Endothelial cell of umbilical vein (primary cell): Measurements from ENCODE around the gene N4BP2L1. TPM values are rescaled to one million over a fixed set of nuclear protein-coding genes. Genes with fewer than 3 reads are reported as not detected.

Experiments
- BruUV-seq: library from RNA; stranded (reverse); fragments of 400-500 nt; replicated peaks from 2 replicates; lab custom pipeline; 2021; lab: Mats Ljungman, UMichigan
- CTCF ChIA-PET: fragments of 300-600, 350-600 bp; sonication (Branson Sonifier 250); formaldehyde crosslinking; loops from one replicate; lab custom pipeline; 2021; ENCODE audit warnings: antibody characterized with exemption, inconsistent platforms; lab: Charles Lee
- POLR2A ChIA-PET: fragments of 300-600, 350-600 bp; sonication (Branson Sonifier 250); formaldehyde crosslinking; loops from one replicate; lab custom pipeline; 2021; ENCODE audit warnings: antibody characterized with exemption, inconsistent platforms; lab: Charles Lee
- DNase-seq: peaks from one replicate; pipeline ENCODE4 v3.0.0-alpha.2; 2011; ENCODE audit warnings: low read depth, low spot score
- FAIRE-seq: peaks from 2 replicates; lab custom pipeline; 2011; peaks lifted over from hg19 to GRCh38; lab: Jason Lieb, UNC
- H2AFZ ChIP-seq: 2 replicates; pipeline ENCODE4 v1.6.0; 2012; ENCODE audit warnings: low read depth, low read length, control low read depth, inconsistent platforms
- H3K27ac ChIP-seq: 2 replicates; pipeline ENCODE4 v1.5.1; 2011; ENCODE audit warnings: low read depth, mild to moderate bottlenecking, control low read depth, low read length, moderate library complexity; ENCODE audit not compliant: insufficient read depth
- H3K27me3 ChIP-seq, 2 experiments: 2 replicates each; pipeline versions ENCODE4 v1.6.0 to v1.6.1; 2011; ENCODE audit warnings: low read length in 2 of 2, mixed read lengths in 1 of 2; ENCODE audit not compliant: control insufficient read depth in 2 of 2, insufficient read depth in 2 of 2
- H3K36me3 ChIP-seq, 2 experiments: 2 replicates in 1 of 2; 3 replicates in 1 of 2; pipeline ENCODE4 v1.5.1; 2011; ENCODE audit warnings: low read length in 2 of 2, mild to moderate bottlenecking in 1 of 2, moderate library complexity in 1 of 2; ENCODE audit not compliant: control insufficient read depth in 2 of 2, insufficient read depth in 2 of 2; ENCODE audit errors: extremely low read depth in 1 of 2
- H3K4me1 ChIP-seq: 3 replicates; pipeline ENCODE4 v1.5.1; 2011; ENCODE audit warnings: mild to moderate bottlenecking, low read length; ENCODE audit not compliant: control insufficient read depth, insufficient read depth; ENCODE audit errors: extremely low read depth
- H3K4me2 ChIP-seq: 2 replicates; pipeline ENCODE4 v1.6.1; 2011; ENCODE audit warnings: low read length, control low read depth, mixed read lengths; ENCODE audit not compliant: insufficient read depth
- H3K4me3 ChIP-seq, 3 experiments: fragments of 200-600 bp in 1 of 3; sonication (generic), shearing (Covaris generic) in 1 of 3; replicated peaks in 1 of 3; 2 replicates each; pipeline ENCODE4 v1.5.1; 2011 to 2016; ENCODE audit warnings: control low read depth in 3 of 3, low read length in 3 of 3, mild to moderate bottlenecking in 2 of 3, inconsistent platforms in 1 of 3, low read depth in 1 of 3, moderate library complexity in 1 of 3; ENCODE audit not compliant: insufficient read depth in 1 of 3
- H3K79me2 ChIP-seq: 2 replicates; pipeline ENCODE4 v1.6.0; 2012; ENCODE audit warnings: low read length, inconsistent platforms; ENCODE audit not compliant: control insufficient read depth, insufficient read depth
- H3K9ac ChIP-seq: replicated peaks from 2 replicates; pipeline ENCODE3; 2011; ENCODE audit warnings: low read length, control low read depth; ENCODE audit not compliant: insufficient read depth; ENCODE audit errors: extremely low read depth
- H3K9me1 ChIP-seq: replicated peaks from 3 replicates; pipeline ENCODE4 v1.6.0; 2011; ENCODE audit warnings: mild to moderate bottlenecking, low read length; ENCODE audit not compliant: control insufficient read depth, insufficient read depth; ENCODE audit errors: extremely low read depth
- H3K9me3 ChIP-seq: replicated peaks from 2 replicates; pipeline ENCODE4 v1.5.1; 2012; ENCODE audit warnings: low read length, inconsistent platforms; ENCODE audit not compliant: control insufficient read depth, insufficient read depth
- H4K20me1 ChIP-seq: replicated peaks from 2 replicates; pipeline ENCODE3; 2011; ENCODE audit warnings: mild to moderate bottlenecking, low read length; ENCODE audit not compliant: control insufficient read depth, insufficient read depth; ENCODE audit errors: extremely low read depth
- CTCF ChIP-seq, 2 donors: IDR thresholded peaks; 1 replicate in 1 of 2; 2 replicates in 1 of 2; pipeline ENCODE4 v1.5.1; 2011; ENCODE audit warnings: low read length in 2 of 2, mild to moderate bottlenecking in 2 of 2, moderate library complexity in 2 of 2, control low read depth in 1 of 2, inconsistent platforms in 1 of 2, low read depth in 1 of 2; ENCODE audit not compliant: insufficient read depth in 1 of 2; ENCODE audit errors: extremely low read depth in 1 of 2
- EZH2 ChIP-seq: IDR thresholded peaks from 2 replicates; pipeline ENCODE4 v1.6.1; 2012; ENCODE audit warnings: borderline replicate concordance, low read depth, mild to moderate bottlenecking, moderate library complexity, low read length, inconsistent platforms; ENCODE audit not compliant: severe bottlenecking
- FOS ChIP-seq: IDR thresholded peaks from 2 replicates; pipeline ENCODE4 v1.6.1; 2011; ENCODE audit warnings: mild to moderate bottlenecking, low read length, moderate library complexity, borderline replicate concordance; ENCODE audit not compliant: insufficient read depth
- JUN ChIP-seq: IDR thresholded peaks from 2 replicates; pipeline ENCODE4 v1.6.1; 2011; ENCODE audit warnings: borderline replicate concordance, low read depth; ENCODE audit not compliant: insufficient read length, insufficient read depth
- MAX ChIP-seq: IDR thresholded peaks from 2 replicates; pipeline ENCODE4 v1.6.1; 2011; ENCODE audit not compliant: insufficient read depth, insufficient read length
- MYC ChIP-seq: IDR thresholded peaks from one replicate; pipeline ENCODE4 v1.6.1; 2011; ENCODE audit warnings: mild to moderate bottlenecking, low read depth, low read length
- POLR2A ChIP-seq: IDR thresholded peaks from 2 replicates; pipeline ENCODE4 v1.6.1; 2012; ENCODE audit warnings: low read depth, mild to moderate bottlenecking, control low read depth, low read length
- dilution Hi-C: fragments of 300-500 bp; cut with MboI; formaldehyde crosslinking; loops from one replicate; pipeline ENCODE4 v1.15.0; 2019; ENCODE audit warnings: low sequenced_read_pairs; ENCODE audit not compliant: extremely low pct_ligation_motif_present
- intact Hi-C: fragments of 100-400 bp; cut with micrococcal nuclease; formaldehyde crosslinking; loops from one replicate; pipeline ENCODE4 v1.10.0; 2022
- polyA plus RNA-seq, 4 experiments: library from polyadenylated mRNA; depleted of rRNA in 3 of 4; stranded (reverse) in 3 of 4; unstranded in 1 of 4; fragments of >200 nt; gene quantifications; 2 replicates each; pipeline versions ENCODE4 v1.2.1 to v1.2.3, GENCODE V29; 2011 to 2012; ENCODE audit warnings: missing spikeins in 1 of 4
- total RNA-seq: library from RNA; stranded (reverse); gene quantifications from 2 replicates; pipeline ENCODE4 v1.2.3, GENCODE V29; 2021

N4BP2L1 gene
- total and polyA plus RNA-seq, 2 donors (not counting 3 experiments of a cell fraction or from before 2014, with no cell fraction given), result 1.1 to 2.1 TPM

GRCh38 chr13:32381539-32381938 lies 46.4 kb downstream of the N4BP2L1 start:
- DNase-seq (peak; percentile 12), FAIRE-seq (no peak)
- H3K79me2 ChIP-seq, result no peaks in the 10 kb centered on the region
- dilution Hi-C loops (no loop called here), intact Hi-C loops (loop anchor here (2.0 kb wide), 1 partner anchor 201 kb away; no protein-coding TSS in a partner anchor)
- no peaks in the 10 kb centered on the region for H4K20me1 ChIP-seq
- no peak overlapping the region for H2AFZ ChIP-seq
- TF ChIP-seq CTCF (IDR thresholded peaks at IDR 0.05; ENCODE audit: extremely low read depth in 1 of 2, insufficient read depth in 1 of 2, low read depth in 1 of 2, low read length in 2 of 2), result peak; percentile 11 to 21
- no peak for TF ChIP-seq POLR2A
- no peak for TF ChIP-seq EZH2
- no peak for TF ChIP-seq FOS
- no peak for TF ChIP-seq MYC
- no peak for TF ChIP-seq JUN
- no peak for TF ChIP-seq MAX
- BruUV-seq, result no TSS peak
- H3K4me1 ChIP-seq, result peaks cover 2% of the 10 kb centered on the region
- H3K9me3 ChIP-seq, result no peaks in the 10 kb centered on the region
- H3K9me1 ChIP-seq, result no peaks in the 10 kb centered on the region
- no peaks in the 10 kb centered on the region for H3K27me3 ChIP-seq
- ChIA-PET CTCF (interaction anchor here (0.7 to 4.0 kb wide), 5 partner anchors 20 to 472 kb away, joined by 3 to 34 read pairs (median 3); no protein-coding TSS in a partner anchor), POLR2A (no interaction called here)
- H3K9ac ChIP-seq, result no peak overlapping the region
- H3K4me3 ChIP-seq, result no peak overlapping the region
- H3K4me2 ChIP-seq, result no peak overlapping the region
- H3K27ac ChIP-seq, result no peak overlapping the region
- peaks cover 0 to 5% of the 10 kb centered on the region in 2 experiments for H3K36me3 ChIP-seq
